ENCODE measurements around the gene MS4A15. TPM values are rescaled to one million over a fixed set of nuclear protein-coding genes. Genes with fewer than 3 reads are reported as not detected.

MS4A15 gene
- total and polyA plus RNA-seq, 2 donors (not counting 1 experiment from before 2014, with no cell fraction given) = not detected

- CTCF ChIA-PET = interaction anchor here (1.0 to 2.4 kb wide), 3 partner anchors 20 to 49 kb away, joined by 3 to 6 read pairs (median 4); partner anchors contain the start of gene MS4A15
- TF ChIP-seq CTCF (IDR thresholded peaks at IDR 0.05) = no peak
- no peak for TF ChIP-seq EZH2 (IDR thresholded peaks at IDR 0.05; ENCODE audit: borderline replicate concordance, insufficient read depth, low read depth, low read length, poor library complexity, severe bottlenecking)
- Histone ChIP-seq H3K4me3 (ENCODE audit: control extremely low read depth in 1 of 5, extremely low read depth in 1 of 5, insufficient read depth in 1 of 5, low read depth in 2 of 5, low read length in 4 of 5) (no peak overlapping the region), H3K9ac (ENCODE audit: low read length) (no peak overlapping the region), H4K20me1 (ENCODE audit: control insufficient read depth, insufficient read depth, low read length, poor library complexity, severe bottlenecking) (no peaks in the 10 kb centered on the region), H3K4me1 (ENCODE audit: control insufficient read depth in 2 of 2, insufficient read depth in 2 of 2, low read length in 2 of 2) (no peaks in the 10 kb centered on the region), H3K27me3 (replicated peaks in 1 of 4; ENCODE audit: control extremely low read depth in 1 of 4, control insufficient read depth in 3 of 4, insufficient read depth in 4 of 4, low read length in 3 of 4) (no peaks in the 10 kb centered on the region), H3K9me3 (ENCODE audit: control extremely low read depth in 1 of 3, control insufficient read depth in 2 of 3, insufficient read depth in 1 of 3, low read length in 2 of 3) (no peaks in the 10 kb centered on the region), H2AFZ (ENCODE audit: insufficient read depth, low read depth, low read length, poor library complexity, severe bottlenecking) (no peak overlapping the region), H3K79me2 (ENCODE audit: control insufficient read depth, insufficient read depth, low read length) (no peaks in the 10 kb centered on the region), H3K27ac (ENCODE audit: low read length in 2 of 2) (no peak overlapping the region), H3K36me3 (replicated peaks in 1 of 2; ENCODE audit: control extremely low read depth in 1 of 2, control insufficient read depth in 1 of 2, extremely low read depth in 1 of 2, insufficient read depth in 2 of 2, low read length in 1 of 2) (no peaks in the 10 kb centered on the region), H3K4me2 (replicated peaks; ENCODE audit: low read depth, low read length, poor library complexity, severe bottlenecking) (no peak overlapping the region)
- H3K4me3 Mint-ChIP-seq = no peak overlapping the region
- no peak overlapping the region for H3K27ac Mint-ChIP-seq
- ATAC-seq (ENCODE audit: low read depth) (no peak), DNase-seq (no peak)
- H3K4me1 Mint-ChIP-seq = no peaks in the 10 kb centered on the region
- POLR2A ChIA-PET = no interaction called here
- 99% methylated on average over 10 of the region's 12 CpGs for WGBS (ENCODE audit: insufficient coverage)
- no peaks in the 10 kb centered on the region for H3K27me3 Mint-ChIP-seq
- intact Hi-C loops (cut with micrococcal nuclease) = no loop called here
- H3K9me3 Mint-ChIP-seq (ENCODE audit: insufficient read depth) = no peaks in the 10 kb centered on the region
Measured at GRCh38 chr11:60782393-60783140, 25.9 kb downstream of the MS4A15 start.

GRCh38 chr11:60783141-60783484, 26.4 kb downstream of the MS4A15 start:
- no peak overlapping the region for H2AFZ ChIP-seq (ENCODE audit: insufficient read depth, low read depth, low read length, poor library complexity, severe bottlenecking)
- ChIA-PET CTCF (interaction anchor here (2.4 kb wide), 1 partner anchor 26 kb away, joined by 6 read pairs; the partner anchor contains the start of gene MS4A15), POLR2A (no interaction called here)
- no peaks in the 10 kb centered on the region for H4K20me1 ChIP-seq (ENCODE audit: control insufficient read depth, insufficient read depth, low read length, poor library complexity, severe bottlenecking)
- TF ChIP-seq EZH2 (IDR thresholded peaks at IDR 0.05; ENCODE audit: borderline replicate concordance, insufficient read depth, low read depth, low read length, poor library complexity, severe bottlenecking) (no peak), CTCF (IDR thresholded peaks at IDR 0.05) (no peak)
- H3K9me3 ChIP-seq (ENCODE audit: control extremely low read depth in 1 of 3, control insufficient read depth in 2 of 3, insufficient read depth in 1 of 3, low read length in 2 of 3) = no peaks in the 10 kb centered on the region
- Mint-ChIP-seq H3K4me3 (no peak overlapping the region), H3K4me1 (no peaks in the 10 kb centered on the region), H3K27me3 (no peaks in the 10 kb centered on the region), H3K27ac (no peak overlapping the region), H3K9me3 (ENCODE audit: insufficient read depth) (no peaks in the 10 kb centered on the region)
- no peak overlapping the region for H3K27ac ChIP-seq (ENCODE audit: low read length in 2 of 2)
- no peak overlapping the region for H3K4me3 ChIP-seq (ENCODE audit: control extremely low read depth in 1 of 5, extremely low read depth in 1 of 5, insufficient read depth in 1 of 5, low read depth in 2 of 5, low read length in 4 of 5)
- DNase-seq (no peak), ATAC-seq (ENCODE audit: low read depth) (no peak)
- no peaks in the 10 kb centered on the region for H3K27me3 ChIP-seq (replicated peaks in 1 of 4; ENCODE audit: control extremely low read depth in 1 of 4, control insufficient read depth in 3 of 4, insufficient read depth in 4 of 4, low read length in 3 of 4)
- H3K4me2 ChIP-seq (replicated peaks; ENCODE audit: low read depth, low read length, poor library complexity, severe bottlenecking) = no peak overlapping the region
- H3K79me2 ChIP-seq (ENCODE audit: control insufficient read depth, insufficient read depth, low read length) = no peaks in the 10 kb centered on the region
- intact Hi-C loops (cut with micrococcal nuclease) = no loop called here
- no peaks in the 10 kb centered on the region for H3K36me3 ChIP-seq (replicated peaks in 1 of 2; ENCODE audit: control extremely low read depth in 1 of 2, control insufficient read depth in 1 of 2, extremely low read depth in 1 of 2, insufficient read depth in 2 of 2, low read length in 1 of 2)
- no peak overlapping the region for H3K9ac ChIP-seq (ENCODE audit: low read length)
- H3K4me1 ChIP-seq (ENCODE audit: control insufficient read depth in 2 of 2, insufficient read depth in 2 of 2, low read length in 2 of 2) = no peaks in the 10 kb centered on the region
- WGBS (ENCODE audit: insufficient coverage) = 95% methylated on average over 5 of the region's 8 CpGs

All from B cell (primary cell).